ENCODE data around the gene CD300LB.

The CD300LB gene

DNA sequence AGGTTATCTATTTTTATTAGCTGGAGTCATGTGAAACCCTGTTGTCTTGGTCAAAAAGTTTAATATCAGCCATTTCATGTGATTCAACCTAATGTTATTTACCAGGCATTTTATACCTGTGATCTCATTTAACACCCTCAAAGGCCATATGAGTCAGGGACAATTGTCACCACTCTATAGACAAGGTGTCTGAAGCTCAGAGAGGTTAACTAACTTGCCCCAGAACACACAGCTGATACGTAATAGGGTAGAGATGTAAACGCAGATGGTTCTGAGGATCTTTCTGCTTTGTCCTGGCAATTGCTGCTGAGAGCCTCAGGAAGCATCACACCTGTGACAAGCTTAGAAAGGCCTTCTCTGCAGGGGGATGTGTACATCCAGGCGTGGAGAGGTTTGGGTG, 59.9 kb downstream of the CD300LB start:
- Histone ChIP-seq H3K4me3 (ENCODE audit: low read length) (no peak overlapping the region), H2AFZ (ENCODE audit: low read depth, low read length) (no peak overlapping the region)

More for the DNA sequence above, 59.9 kb downstream of the CD300LB start:
- Histone ChIP-seq H3K36me3 (ENCODE audit: insufficient read depth, low read length) (no peaks in the 10 kb centered on the region), H3K9me3 (ENCODE audit: low read length) (no peaks in the 10 kb centered on the region), H3K4me1 (ENCODE audit: insufficient read depth, low read length) (no peaks in the 10 kb centered on the region), H3K27me3 (ENCODE audit: insufficient read depth, low read length) (no peaks in the 10 kb centered on the region)
